HG03432 (cell line): Measurements from ENCODE around the gene ELMOD1.
A peak's percentile ranks its signal among the peaks of the same experiment; 100 is the strongest.

Experiments
- ATAC-seq: cut with Tn5 transposase; IDR thresholded peaks from one replicate; pipeline ENCODE4 v1.9.1; 2021; ENCODE audit warnings: mild to moderate bottlenecking, moderate library complexity; ENCODE audit not compliant: unreplicated experiment

The ELMOD1 gene

DNA sequence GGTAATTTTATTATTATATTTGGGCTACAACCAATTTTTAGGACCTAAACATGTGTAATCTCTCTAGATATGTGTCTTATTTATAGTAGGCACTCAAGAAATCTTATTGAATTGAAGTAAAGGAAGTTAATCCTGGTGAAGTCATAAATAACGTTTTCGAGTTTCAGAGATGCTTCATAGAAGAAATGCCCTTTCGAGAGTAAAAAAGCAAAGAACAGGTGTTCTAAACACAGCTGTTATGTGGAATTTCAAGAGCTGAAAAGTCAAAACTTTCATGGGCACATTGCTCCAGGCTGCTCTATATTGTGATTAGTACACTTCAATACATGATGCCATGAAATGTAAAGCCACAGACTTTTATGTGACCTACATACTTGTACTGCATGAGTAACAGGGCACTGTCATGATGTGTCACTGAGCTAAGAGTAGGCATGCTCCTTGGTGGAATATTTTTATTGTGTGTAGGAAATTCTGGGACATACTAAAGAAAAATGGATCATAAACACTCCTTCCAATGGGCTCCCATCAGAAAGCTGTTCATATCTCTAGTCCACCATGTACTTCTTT, 7.2 kb upstream of the ELMOD1 start:
- ATAC-seq: no peak

DNA sequence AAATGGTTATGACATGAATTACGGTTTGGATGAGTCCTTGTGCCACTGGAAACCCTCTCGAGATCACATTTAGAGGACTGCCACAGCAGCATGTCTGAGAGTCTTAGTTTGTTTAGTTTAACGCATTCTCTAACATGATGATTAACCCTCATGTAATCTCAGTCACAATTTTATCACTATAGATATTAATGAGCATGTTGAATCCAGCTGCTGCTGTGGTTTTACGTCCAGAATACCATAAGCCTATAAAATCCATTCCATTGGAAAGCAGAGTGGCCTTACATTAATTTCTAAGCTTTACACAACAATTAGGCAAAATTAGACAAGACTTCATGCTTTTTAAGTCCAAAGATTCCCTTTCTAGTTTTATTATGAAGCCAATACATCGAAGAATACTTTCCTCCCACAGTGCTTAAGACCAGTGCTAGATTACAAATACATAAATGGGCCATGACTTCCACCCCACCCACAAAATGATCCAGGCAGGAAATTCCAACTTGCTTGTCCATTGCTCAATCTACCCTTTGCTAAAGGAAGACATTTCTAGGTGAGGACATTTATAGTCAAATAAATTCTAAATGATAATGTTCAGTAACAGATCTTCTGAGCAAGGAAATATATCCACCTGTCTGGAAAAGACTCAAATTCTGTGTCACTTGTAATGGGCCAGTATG, 3.5 kb upstream of the ELMOD1 start:
- ATAC-seq: no peak

DNA sequence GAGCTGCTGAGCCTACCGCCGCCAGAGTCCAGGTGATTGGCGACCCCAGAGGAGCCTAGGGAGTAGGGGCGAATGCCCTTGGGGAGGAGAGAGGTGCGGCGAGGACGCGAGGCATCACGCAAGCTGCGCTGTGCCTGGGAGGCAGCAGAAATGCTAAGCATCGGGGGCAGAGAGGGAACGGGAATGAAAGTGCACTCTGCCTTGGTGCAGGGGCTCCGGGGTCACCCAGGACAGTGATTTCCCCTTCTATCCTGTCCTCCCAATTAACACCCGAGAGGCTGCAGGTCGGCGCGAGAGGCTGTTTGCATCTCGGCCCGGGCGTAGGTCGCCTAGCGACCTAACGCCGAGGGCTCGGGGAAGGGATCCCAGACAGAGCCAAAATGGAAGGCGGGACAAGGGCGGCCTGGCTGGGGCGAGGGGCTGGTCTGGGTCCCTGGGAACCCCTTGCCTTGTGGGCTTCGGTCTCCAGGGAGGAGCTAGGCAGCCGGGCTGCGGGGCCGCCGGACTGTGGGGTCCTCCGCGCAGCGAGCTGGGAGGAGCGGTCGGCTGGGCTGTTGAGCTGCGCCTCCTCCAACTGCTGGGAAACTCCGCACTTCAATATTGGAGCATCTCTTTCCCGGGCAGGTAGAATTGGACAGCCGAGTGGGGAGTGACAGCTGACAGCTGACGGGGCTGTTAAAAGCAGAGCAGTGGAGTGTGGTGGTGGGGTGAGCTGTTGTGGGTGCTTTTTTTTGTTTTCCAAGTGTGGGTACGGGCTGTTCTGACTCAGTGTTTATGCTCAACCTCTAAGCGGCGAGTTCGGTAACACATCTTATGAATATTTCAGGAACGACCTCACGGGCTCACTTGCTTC, 657 bp downstream of the ELMOD1 start:
- peak; percentile 33 for ATAC-seq

DNA sequence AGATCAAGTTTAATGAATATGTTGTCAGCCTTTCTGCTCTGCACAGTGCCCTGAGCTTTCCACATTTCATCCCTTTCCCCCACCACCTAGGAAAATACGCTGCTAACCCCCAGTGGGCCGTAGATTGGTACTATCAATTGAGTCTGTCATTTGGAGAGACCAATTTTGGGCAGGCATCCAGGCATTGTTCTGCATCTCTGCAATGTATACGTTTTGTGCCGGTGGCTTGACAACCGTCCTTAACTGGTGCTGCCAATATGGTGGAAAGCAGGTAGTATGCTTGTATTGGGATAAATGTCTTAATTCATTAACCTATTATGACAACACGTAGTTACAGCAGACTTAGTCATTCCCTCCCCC, 1.3 kb downstream of the ELMOD1 start:
- no peak for ATAC-seq

DNA sequence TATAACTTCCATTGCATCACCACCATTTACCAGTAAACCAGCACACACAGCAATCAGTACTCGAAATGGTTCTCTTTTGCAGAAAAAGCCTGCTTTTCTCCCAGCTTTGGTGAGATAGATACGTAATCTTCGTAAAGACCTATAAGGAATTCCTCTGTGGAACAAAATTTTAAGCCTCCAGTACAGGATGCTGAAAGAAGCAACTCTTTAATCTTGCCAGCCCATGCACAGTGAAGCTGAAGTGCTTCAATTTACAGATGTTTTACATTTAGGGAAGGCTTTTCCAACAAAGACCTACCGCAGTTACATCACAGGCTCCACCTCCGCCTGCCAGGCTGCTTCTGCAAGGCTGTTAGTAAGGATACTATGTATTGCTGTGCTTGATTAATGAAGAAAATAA, 1.9 kb downstream of the ELMOD1 start:
- ATAC-seq: no peak

DNA sequence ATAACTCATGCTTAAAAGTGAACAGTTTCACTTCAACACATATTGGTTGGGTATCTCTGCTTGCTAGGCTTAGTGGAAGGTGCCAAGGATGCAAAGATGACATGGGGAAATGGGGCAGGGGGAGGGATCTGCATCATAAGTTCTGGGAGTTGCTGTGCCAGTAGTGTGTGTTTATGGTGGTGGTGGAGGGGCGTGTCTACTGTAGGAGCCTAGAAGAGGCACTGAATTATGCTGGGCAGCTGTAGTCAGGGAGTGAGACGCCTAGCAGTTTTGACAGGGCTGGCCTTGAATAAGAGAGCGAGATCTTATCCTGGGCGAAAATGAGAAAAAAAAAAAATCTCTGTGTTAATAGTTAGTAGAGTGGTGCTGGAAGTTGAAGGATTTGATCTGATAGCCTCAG, 3.0 kb downstream of the ELMOD1 start:
- no peak for ATAC-seq

DNA sequence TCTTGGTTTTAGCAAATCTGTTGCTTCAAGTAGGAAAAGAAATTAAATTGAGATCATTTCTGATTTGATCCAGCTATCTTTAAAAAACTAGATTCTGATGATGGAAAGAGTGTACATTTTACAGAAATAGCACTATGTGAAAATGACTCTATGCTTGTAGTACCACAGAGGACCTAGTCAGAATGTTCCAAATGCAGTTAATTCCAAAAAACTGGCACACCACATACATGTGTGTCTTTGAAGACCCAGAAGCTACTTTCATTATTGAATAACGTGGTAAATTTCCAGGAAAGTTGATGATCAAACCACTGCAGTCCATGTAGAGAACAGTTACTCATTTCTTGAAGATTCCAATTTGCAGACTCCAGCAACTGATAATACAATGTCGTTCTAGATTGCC, 3.8 kb downstream of the ELMOD1 start:
- no peak for ATAC-seq

DNA sequence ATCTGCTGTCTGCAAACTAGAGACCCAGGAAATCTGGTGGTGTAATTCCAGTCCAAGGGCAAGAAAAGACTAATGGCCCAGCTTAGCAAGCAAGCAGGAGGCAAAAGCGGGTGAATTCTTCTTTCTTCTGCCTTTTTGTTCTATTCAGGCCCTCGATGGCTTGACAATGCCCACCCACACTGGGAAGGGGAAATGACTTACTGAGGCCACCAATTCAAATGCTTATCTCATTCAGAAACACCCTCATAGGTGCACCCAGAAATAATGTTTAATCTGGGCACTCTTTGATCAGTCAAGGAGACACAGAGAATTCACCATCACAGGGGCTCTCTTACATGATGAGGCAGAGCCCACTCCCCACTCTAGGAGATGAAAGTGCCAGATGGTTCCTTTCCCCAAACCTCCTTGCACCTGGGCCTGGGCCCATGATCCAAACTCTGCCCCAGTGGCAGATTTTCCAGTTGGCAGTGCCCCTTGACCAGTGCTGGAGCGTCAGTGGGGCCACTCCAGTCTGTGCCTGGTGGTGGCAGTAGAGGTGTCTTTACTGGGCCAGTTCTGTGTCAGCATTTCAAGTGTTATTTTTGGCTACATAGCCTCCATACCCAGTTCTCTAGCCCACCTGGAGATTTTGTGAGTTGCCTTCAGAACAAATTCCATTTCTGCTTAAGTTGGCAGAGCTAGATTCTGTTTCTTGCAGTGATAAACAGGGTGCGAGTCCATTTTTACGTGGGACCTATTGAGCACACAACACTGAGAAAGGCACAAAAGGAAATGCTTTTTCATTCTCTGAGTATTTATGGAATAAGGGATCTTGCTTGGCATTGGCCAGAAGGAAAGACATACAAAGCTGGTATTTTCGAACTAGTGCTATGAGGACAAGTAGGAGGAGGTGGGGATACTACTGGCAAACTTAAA, 7.5 kb downstream of the ELMOD1 start:
- peak; percentile 82 for ATAC-seq

DNA sequence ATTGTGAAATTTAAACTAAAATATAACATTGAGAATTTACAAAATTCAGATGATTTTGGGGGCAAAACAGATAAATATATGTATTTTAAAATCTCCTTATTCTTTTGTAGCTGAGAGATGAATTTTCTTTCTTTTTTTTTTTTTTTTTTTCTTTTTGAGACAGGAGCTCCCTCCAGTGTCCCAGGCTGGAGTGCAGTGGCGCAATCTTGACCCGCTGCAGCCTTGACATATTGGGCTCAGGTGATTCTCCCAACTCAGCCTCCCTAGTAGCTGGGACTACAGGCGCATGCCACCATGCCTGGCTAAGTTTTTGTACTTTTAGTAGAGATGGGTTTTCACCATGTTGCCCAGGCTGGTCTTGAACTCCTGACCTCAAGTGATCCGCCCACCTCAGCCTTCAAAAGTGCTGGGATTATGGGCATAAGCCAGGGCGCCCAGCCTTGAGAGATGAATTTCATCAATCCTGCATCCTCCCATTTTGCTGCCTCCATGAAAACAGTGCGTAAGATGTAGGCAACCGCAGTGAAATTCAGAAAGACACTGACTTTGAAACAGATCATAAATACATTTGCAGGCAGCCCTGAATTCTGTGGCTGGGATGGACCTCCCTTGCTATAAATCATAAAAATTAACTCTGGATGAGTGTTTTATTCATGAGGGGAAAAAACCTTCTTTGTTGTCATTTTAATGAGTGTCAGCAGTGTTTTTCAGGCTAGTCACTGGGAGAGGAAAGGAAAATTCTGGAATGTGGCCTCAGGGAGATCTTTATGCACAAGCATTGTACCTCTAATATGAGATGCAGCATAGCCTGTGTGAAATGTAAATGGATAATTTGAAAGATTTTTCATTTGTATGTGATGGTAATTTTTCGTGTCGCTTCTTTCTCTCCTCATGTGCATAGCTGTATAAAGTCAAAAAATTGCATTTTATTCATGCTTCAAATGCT, 14.4 kb downstream of the ELMOD1 start:
- ATAC-seq: no peak

DNA sequence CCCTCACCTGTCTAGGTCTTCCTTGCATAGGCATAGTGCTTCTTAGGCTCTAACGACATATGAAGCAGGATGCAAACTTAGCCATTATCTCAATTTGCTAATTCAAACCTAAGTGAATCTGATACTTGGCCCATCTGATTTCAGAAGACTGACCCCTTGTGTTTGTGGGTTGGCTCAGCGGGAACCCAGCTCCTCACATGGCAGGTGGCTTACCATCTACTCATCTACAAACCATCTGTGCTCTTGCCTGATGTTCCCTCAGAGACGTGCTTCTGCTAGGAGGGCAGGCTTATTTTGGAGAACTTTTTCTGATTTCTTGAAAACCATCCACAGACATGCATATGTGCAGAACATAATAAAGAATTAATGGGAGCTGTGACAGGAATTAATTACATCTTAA, 15.2 kb downstream of the ELMOD1 start:
- no peak for ATAC-seq

DNA sequence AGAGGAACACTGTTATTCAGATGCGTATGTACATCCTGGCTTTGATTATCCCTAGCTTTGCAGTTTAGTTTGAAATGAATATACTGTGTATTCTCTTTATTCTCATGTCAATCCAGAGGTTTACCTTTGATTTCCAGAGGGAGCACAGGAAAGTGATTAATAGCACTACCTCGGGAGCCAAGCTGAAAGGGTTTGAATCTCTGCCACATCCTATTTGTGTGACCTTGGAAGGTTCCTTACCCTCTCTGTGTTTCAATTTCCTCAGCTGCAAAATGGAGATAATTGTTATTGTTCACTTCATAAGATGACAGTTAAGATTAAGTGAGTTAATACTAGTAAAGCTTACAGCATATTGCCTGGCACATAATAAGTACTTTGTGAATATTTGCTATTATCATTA, 17.9 kb downstream of the ELMOD1 start:
- ATAC-seq: no peak

DNA sequence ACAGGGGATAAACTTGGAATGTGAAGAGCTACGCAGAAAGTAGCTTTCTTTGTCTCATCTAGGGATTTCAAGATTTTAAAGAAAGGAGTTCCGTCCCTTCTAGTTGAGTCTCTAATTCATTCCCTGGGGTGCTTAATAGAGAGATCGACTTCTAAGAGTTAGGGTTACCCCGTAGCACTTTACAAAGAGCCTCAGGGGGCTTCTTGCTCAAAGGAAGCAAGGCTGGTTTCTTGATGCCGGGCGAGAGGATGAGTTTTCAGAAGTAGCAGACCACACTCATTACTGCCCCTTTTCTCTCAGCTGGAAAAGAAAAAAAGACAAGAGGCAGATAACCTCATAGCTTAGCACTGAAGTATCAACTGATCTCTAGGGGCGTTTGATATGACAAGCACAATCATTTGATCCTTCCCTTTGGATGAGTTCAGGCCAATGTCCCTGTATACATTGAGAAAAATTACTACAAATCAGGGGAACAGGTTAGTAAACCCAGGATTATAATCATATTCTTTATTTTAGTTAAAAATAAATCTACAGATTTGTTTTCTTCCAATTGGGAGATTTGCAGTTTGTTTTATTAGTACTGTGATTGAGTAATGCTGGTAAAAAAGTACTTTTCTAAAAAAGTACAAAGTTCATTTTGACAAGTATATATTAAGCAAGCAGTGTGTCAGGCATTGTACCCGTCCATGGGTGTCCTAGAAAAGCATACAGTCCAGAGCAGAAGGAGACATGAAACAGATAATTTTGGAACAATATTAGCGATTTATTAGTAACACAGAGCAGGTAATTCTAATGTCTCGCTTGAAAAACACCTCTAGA, 18.7 kb downstream of the ELMOD1 start:
- ATAC-seq: no peak

DNA sequence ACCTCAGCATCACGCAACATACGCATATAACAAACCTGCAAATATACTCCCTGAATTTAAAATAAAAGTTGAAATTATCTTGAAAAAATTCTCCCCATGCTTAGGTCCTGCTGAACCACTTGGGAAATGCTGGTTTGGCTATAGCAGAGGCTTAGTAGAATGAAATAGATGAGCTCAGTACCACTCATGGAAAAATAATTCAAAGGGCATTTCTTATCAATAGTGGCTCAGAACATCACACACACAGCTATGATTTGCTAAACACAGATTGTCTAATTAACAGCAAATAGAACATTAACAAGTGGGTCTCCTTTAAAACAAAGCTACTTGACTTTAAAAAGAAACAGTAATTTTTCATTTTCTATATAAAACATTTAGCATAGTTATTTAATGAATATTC, 21.5 kb downstream of the ELMOD1 start:
- no peak for ATAC-seq

DNA sequence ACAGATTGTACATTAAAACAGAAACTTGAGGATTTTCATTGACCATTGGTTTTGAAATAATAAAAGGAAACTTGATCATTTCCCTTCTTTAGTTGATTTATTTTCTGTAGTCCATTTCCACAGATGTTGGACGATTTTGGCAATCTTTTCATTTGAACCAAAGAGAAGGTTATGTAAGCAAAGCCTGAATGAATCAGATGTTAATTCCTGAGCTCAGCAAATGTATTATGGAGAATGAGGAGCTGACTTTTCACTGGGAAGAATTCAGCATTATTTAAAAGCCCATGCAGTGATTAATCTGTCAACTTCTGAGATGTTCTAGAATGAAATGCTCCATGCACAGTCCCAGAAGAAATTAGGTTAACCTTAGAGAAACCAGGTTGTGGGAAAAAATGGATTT, 29.0 kb downstream of the ELMOD1 start:
- ATAC-seq: no peak

DNA sequence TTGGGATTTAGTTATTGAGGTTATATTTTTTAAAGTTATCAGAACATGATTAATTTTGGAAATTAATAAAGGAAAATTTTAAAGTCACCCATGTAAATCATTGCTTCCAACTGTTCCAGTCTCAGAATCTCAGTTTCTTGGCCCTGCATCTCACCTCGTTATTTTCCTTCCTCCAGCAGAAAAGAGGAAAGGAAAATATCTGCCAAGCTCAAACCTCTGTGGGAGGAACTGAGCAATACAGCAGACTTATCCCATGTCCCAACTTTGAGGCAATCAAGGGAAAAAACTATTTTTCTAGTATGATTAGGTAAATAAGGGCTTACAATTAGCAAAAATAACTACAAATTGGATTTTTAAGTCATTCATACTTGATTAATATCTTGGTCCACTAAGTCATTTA, 30.1 kb downstream of the ELMOD1 start:
- ATAC-seq: no peak

DNA sequence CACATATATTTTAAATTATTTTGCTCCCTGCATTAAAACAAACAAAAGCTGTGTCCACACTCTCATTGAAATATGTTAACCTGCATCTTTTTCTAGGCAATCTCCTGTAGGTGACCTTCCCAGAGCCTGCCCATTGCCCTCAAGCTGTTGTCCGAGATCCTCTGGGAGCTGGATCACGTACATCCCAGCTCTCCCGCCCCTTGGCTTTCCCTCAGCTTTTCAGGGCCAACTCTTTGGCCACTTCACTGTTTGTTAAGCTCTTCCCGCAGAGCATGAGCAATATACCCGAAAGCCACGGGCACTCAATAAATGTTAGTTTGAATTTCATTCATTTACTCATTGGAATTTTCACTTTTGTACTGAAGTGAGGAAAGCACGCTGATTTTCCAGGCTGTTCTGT, 32.2 kb downstream of the ELMOD1 start:
- no peak for ATAC-seq

DNA sequence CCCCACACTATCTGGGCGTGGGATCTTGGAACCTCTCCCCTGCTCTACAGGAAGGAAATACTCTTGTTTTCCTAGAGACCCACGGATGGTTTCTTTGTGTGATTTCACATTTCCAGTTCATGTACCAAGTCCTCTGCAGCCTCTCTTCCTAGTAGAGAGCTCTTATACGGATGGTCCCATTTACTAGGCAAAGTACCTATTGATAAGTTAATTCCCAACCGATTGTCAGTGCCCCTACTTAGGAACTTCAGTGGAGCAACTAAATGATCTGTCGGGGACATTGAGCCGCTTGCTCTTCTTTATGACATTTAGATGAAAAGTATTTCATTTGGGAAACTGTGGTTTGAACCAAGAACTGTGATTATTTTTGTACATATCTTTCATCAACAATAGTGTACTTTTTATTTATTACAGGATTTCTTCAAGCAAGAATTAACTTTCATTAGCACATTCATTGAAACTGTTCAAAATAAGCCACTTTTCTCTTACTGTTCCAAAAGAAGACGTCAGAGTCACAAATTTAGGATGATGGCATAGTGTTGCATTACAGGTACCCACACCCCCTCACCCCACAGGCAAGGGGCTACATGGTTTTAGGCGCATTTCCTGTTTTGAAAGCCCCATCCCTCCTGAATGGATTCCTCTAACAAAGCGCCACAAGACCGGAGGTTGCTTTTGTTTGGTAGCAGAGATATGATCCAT, 34.2 kb downstream of the ELMOD1 start:
- no peak for ATAC-seq

DNA sequence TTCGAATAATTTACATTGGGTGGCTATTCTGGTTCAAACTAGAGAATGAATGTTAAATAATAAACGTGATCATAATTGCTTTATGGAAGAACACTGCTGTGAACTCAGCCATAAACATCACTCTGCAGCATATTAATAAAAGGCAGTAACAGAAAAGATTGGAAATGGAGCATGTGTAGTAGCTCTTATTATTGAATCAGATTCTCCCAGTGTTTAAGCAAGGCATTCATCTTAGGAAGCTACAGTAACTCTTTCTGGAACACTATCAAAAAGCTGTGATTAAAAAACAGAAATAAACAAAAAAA, 34.7 kb downstream of the ELMOD1 start:
- no peak for ATAC-seq

DNA sequence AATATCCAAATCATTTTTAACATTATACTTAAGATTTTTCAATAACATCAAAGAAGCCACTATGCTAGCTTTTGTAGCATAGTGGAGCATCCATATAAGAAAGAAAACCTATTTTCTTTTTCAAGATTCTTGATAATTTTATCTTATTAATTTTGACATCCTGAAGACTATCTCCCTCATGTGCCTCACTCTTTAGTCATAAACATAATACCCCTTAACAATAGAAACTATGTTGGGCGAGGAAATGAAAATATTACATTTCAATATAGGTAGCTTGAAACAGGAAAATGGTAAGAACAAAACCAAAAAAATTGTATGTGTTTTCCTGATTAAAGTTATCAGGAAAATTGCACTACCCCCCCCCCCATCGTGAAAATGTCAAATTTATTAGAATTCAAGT, 40.1 kb downstream of the ELMOD1 start:
- ATAC-seq: no peak
